RPMI8226 (cell line): Measurements from ENCODE around the gene FAM241B.

Experiments used
- DNase-seq: peaks from one replicate; pipeline ENCODE4 v3.0.0-alpha.2; 2015

FAM241B gene

GRCh38 chr10:69668721-69669120, 38.7 kb downstream of the FAM241B start:
- no peak for DNase-seq

- DNase-seq: no peak
These were observed 39.4 kb downstream of the FAM241B start for GRCh38 chr10:69669409-69669808.

GRCh38 chr10:69673521-69673920, 43.5 kb downstream of the FAM241B start:
- no peak for DNase-seq

- no peak for DNase-seq
These were observed 44.7 kb downstream of the FAM241B start for GRCh38 chr10:69674786-69675185.

- DNase-seq: no peak
These were observed 46.3 kb downstream of the FAM241B start for GRCh38 chr10:69676301-69676700.

- DNase-seq: no peak
These were observed 48.1 kb downstream of the FAM241B start for GRCh38 chr10:69677985-69678654.

GRCh38 chr10:69679736-69680135, 49.7 kb downstream of the FAM241B start:
- no peak for DNase-seq

- no peak for DNase-seq
These were observed 50.6 kb downstream of the FAM241B start for GRCh38 chr10:69680610-69681009.

- DNase-seq: no peak
These were observed 51.4 kb downstream of the FAM241B start for GRCh38 chr10:69681436-69681835.

- no peak for DNase-seq
These were observed 53.0 kb downstream of the FAM241B start for GRCh38 chr10:69682955-69683474.
